Measurements from ENCODE around the gene MACROD2. TPM values are rescaled to one million over a fixed set of nuclear protein-coding genes. Genes with fewer than 3 reads are reported as not detected.

MACROD2 gene
- total RNA-seq, 1 donor from 2014 or later, result 78.2 TPM

DNA sequence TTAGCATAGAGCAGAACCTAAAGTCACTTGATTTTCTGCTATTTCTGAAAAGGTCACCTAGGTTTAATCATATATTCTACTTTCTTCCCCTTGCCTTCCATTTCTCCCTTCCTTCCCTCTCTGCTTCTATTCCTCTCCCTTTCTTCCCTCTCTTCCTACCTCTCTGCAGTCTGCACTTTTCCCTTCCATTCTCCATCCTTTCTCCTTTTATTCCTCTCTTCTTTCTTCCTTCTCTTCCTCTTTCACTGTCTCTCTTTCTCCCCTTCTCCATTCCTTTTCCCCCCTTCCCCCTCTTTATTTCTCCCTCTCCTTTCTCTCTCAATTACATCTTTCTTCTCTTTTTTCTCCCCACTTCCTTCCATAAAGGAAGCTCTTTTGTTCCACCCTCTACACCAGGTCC, 1391.9 kb downstream of the MACROD2 start:
- Histone ChIP-seq H3K27me3 (no peaks in the 10 kb centered on the region), H3K27ac (no peak overlapping the region), H3K4me3 (no peak overlapping the region), H3K4me1 (no peaks in the 10 kb centered on the region), H3K9me3 (no peaks in the 10 kb centered on the region), H3K36me3 (no peaks in the 10 kb centered on the region)
- no peak for ATAC-seq
- DNase-seq, result no peak
- intact Hi-C loops (cut with DNase I), result no loop called here
- TF ChIP-seq, protein P1, sequence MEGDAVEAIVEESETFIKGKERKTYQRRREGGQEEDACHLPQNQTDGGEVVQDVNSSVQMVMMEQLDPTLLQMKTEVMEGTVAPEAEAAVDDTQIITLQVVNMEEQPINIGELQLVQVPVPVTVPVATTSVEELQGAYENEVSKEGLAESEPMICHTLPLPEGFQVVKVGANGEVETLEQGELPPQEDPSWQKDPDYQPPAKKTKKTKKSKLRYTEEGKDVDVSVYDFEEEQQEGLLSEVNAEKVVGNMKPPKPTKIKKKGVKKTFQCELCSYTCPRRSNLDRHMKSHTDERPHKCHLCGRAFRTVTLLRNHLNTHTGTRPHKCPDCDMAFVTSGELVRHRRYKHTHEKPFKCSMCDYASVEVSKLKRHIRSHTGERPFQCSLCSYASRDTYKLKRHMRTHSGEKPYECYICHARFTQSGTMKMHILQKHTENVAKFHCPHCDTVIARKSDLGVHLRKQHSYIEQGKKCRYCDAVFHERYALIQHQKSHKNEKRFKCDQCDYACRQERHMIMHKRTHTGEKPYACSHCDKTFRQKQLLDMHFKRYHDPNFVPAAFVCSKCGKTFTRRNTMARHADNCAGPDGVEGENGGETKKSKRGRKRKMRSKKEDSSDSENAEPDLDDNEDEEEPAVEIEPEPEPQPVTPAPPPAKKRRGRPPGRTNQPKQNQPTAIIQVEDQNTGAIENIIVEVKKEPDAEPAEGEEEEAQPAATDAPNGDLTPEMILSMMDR (IDR thresholded peaks at IDR 0.05), result no peak

DNA sequence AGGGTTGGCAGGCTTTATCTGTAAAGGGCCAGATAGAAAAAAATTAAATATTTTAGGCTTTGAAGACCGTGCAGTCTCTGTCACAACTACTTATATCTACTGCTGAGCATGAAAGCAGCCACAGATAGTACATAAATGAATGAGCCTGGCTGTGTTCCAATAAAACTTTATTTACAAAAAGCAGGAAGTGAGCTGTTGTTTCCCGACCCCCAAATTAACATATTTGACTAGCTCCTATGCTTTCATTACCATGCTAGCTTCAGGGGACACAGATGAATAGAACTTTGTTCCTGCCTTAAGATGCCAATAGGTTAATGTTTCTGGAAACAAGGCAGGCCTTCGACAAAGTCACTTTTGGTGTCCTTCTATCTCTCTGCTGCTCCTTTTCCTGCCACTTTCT, 1400.1 kb downstream of the MACROD2 start:
- H3K36me3 ChIP-seq, result no peaks in the 10 kb centered on the region
- no peaks in the 10 kb centered on the region for H3K9me3 ChIP-seq
- no peaks in the 10 kb centered on the region for H3K27me3 ChIP-seq
- ATAC-seq (no peak), DNase-seq (no peak)
- TF ChIP-seq, protein P1 (IDR thresholded peaks at IDR 0.05), result no peak
- H3K4me3 ChIP-seq, result no peak overlapping the region
- no peaks in the 10 kb centered on the region for H3K4me1 ChIP-seq
- H3K27ac ChIP-seq, result no peak overlapping the region
- intact Hi-C loops (cut with DNase I), result no loop called here

DNA sequence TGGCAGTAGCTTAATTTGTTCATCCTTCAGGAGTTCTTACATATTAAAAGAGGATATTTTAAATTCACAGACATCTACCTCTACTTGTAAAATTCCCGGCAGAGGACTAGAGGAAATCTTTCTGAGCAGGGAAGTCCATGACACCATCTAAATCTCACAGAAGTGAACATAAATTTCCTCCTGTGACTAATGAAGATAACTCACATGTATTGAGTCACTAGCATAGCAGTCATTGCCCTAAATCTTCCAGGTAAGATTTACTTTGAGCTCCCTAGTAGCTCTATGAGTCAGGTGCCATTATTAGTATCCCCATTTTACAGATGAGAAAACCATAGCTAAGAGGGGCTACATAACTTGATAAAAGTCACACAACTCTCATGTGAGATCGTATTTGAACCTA, 1400.7 kb downstream of the MACROD2 start:
- no peaks in the 10 kb centered on the region for H3K27me3 ChIP-seq
- no peaks in the 10 kb centered on the region for H3K4me1 ChIP-seq
- no peaks in the 10 kb centered on the region for H3K9me3 ChIP-seq
- TF ChIP-seq, protein P1 (IDR thresholded peaks at IDR 0.05), result no peak
- no peaks in the 10 kb centered on the region for H3K36me3 ChIP-seq
- intact Hi-C loops (cut with DNase I), result no loop called here
- no peak for ATAC-seq
- no peak for DNase-seq
- no peak overlapping the region for H3K4me3 ChIP-seq
- H3K27ac ChIP-seq, result no peak overlapping the region

DNA sequence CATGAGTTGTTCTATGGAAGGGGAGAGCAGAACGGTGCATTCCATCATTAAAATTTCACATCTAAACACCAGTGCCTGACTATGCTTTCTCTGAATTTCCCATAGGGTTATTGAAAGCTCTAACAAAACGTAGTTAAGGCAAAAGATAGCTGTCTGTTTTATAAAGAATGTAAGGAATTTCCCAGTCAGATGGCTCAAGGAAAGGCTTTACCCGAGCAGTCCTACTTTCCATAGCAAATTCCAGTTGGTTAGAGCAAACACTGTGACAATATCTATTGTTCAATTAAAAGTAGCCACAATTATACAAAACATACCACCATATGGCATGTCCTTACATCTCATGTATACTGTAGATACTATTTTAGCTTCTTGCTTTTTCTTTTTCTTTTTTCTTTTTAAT, 1401.6 kb downstream of the MACROD2 start:
- no peaks in the 10 kb centered on the region for H3K4me1 ChIP-seq
- no peaks in the 10 kb centered on the region for H3K36me3 ChIP-seq
- no peaks in the 10 kb centered on the region for H3K9me3 ChIP-seq
- H3K27ac ChIP-seq, result no peak overlapping the region
- intact Hi-C loops (cut with DNase I), result no loop called here
- H3K4me3 ChIP-seq, result no peak overlapping the region
- TF ChIP-seq, protein P1 (IDR thresholded peaks at IDR 0.05), result no peak
- ATAC-seq (no peak), DNase-seq (no peak)
- H3K27me3 ChIP-seq, result no peaks in the 10 kb centered on the region

DNA sequence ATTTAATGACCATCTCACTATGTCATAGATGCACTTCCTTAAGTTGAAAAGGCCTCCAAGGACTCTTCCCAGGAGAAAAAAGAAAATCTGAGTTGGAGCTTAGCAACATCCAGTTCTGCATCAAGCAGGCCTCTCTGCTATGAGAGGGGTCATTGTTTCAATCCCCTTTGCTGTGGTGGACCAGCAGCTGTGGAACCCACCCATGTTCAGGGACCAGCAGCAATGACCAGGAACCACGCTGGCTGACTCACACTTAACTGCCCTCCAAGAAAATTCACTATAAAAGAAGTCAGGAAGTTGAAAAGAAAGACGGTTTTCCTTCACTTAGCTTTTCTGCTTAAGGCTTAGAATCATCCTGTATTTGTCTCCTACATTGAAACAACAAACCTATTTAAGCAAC, 1404.5 kb downstream of the MACROD2 start:
- H3K27me3 ChIP-seq, result no peaks in the 10 kb centered on the region
- TF ChIP-seq, protein P1 (IDR thresholded peaks at IDR 0.05), result no peak
- intact Hi-C loops (cut with DNase I), result no loop called here

DNA sequence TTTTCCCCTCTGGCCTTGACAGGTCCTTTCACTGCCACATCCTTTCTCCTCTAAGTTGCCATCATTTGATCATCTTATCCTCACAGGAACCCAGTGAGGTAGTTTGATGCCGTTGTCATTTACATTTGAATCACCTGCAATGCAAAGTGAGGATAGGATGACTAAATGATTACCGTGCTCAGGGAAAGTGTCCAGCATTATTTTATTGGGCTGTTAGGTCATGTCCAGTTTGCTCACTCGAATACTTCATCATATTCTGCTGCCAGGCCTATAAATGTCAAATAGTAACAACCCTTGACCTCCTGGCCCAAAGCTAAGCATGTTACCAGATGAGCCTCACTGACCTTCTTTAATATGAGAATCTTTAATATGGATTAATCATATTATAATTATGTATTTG, 1410.8 kb downstream of the MACROD2 start:
- no peak overlapping the region for H3K4me3 ChIP-seq
- H3K27ac ChIP-seq, result no peak overlapping the region
- H3K4me1 ChIP-seq, result no peaks in the 10 kb centered on the region
- DNase-seq (no peak), ATAC-seq (no peak)
- H3K27me3 ChIP-seq, result no peaks in the 10 kb centered on the region
- H3K9me3 ChIP-seq, result no peaks in the 10 kb centered on the region
- H3K36me3 ChIP-seq, result no peaks in the 10 kb centered on the region
- TF ChIP-seq, protein P1 (IDR thresholded peaks at IDR 0.05), result no peak
- intact Hi-C loops (cut with DNase I), result no loop called here

More for the DNA sequence above, 1404.5 kb downstream of the MACROD2 start:
- Histone ChIP-seq H3K27ac (no peak overlapping the region), H3K36me3 (no peaks in the 10 kb centered on the region), H3K4me1 (no peaks in the 10 kb centered on the region), H3K4me3 (no peak overlapping the region), H3K9me3 (no peaks in the 10 kb centered on the region)
- ATAC-seq (no peak), DNase-seq (no peak)

All from upper lobe of right lung (tissue), 1 donor.